Measurements from ENCODE around the gene TMEM187.

DNA sequence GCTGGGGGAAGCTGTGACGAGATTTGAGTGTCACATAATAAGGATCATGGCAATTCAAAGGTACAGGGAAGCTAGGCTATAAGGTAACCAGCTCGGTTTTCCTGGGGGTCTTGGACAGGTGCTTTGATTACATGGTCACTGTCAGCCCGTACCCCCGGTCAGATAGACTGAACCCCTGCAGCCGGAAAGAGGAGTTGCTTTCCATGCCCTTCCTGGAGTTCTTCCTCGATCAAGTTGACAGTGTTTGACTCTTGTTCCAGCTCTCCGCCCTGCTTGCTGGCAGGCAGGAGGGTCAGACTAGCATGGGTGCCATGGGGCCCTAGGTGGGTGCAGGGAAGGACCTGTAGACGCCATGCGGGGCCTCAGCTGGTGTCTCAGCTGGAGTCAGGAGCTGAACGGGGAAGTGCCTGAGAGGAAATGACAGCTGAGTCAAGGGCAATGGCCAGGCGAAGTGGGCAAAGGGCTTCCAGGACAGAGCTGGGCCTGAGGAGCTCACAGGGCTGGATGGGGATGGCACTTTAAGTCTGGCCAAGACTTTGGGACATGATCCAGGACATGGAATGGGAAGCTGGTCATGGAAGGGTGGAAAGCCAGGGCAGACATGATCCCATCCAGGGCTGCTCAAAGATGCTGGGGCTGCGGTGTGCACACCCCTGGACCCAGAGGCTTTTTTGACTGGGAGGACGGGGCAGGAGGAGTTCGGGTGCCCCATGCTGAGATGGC lies 1.6 kb downstream of the TMEM187 start:
- TF ChIP-seq EZH2phosphoT487 (IDR thresholded peaks at IDR 0.05; ENCODE audit: borderline replicate concordance, low read depth, low read length) = no peak
- TF ChIP-seq, protein P1, sequence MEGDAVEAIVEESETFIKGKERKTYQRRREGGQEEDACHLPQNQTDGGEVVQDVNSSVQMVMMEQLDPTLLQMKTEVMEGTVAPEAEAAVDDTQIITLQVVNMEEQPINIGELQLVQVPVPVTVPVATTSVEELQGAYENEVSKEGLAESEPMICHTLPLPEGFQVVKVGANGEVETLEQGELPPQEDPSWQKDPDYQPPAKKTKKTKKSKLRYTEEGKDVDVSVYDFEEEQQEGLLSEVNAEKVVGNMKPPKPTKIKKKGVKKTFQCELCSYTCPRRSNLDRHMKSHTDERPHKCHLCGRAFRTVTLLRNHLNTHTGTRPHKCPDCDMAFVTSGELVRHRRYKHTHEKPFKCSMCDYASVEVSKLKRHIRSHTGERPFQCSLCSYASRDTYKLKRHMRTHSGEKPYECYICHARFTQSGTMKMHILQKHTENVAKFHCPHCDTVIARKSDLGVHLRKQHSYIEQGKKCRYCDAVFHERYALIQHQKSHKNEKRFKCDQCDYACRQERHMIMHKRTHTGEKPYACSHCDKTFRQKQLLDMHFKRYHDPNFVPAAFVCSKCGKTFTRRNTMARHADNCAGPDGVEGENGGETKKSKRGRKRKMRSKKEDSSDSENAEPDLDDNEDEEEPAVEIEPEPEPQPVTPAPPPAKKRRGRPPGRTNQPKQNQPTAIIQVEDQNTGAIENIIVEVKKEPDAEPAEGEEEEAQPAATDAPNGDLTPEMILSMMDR (conservative IDR thresholded peaks at IDR 0.05; ENCODE audit: low read length) = no peak
